Natural killer cell treated with Interleukin-12 subunit alpha and Interleukin-12 subunit beta and Interleukin-15 and Interleukin-18, amount 100 ng/mL, for 72 hours (primary cell): ENCODE results near the gene FAM120A. TPM values are rescaled to one million over a fixed set of nuclear protein-coding genes. Genes with fewer than 3 reads are reported as not detected.

Experiments used
- ATAC-seq, 2 donors: fragments of 150-1000 bp; cut with Tn5 transposase in 1 of 2; sonication (Bioruptor Pico), chemical (Tn5 transposase) in 1 of 2; 2 replicates each; pipeline ENCODE4 v1.10.0; 2021
- DNase-seq: peaks from one replicate; pipeline ENCODE4 v3.0.0; 2022; ENCODE audit warnings: low spot score
- H3K27ac Mint-ChIP-seq, 2 donors: 1 replicate in 1 of 2; 2 replicates in 1 of 2; pipeline ENCODE4 v1.8.0; 2022; ENCODE audit warnings: mixed read lengths in 2 of 2, mild to moderate bottlenecking in 1 of 2, moderate library complexity in 1 of 2
- H3K27me3 Mint-ChIP-seq, 2 donors: 1 replicate in 1 of 2; 2 replicates in 1 of 2; pipeline ENCODE4 v1.8.0; 2022; ENCODE audit warnings: mixed read lengths in 2 of 2
- H3K36me3 Mint-ChIP-seq: one replicate; pipeline ENCODE4 v1.8.0; 2022; ENCODE audit warnings: mixed read lengths
- H3K4me1 Mint-ChIP-seq, 2 donors: 1 replicate in 1 of 2; 2 replicates in 1 of 2; pipeline ENCODE4 v1.8.0; 2022; ENCODE audit warnings: low read depth in 2 of 2, mixed read lengths in 2 of 2, mild to moderate bottlenecking in 1 of 2
- H3K4me3 Mint-ChIP-seq: one replicate; pipeline ENCODE4 v1.8.0; 2022; ENCODE audit warnings: mixed read lengths
- H3K9me3 Mint-ChIP-seq: 2 replicates; pipeline ENCODE4 v1.8.0; 2022; ENCODE audit warnings: mixed read lengths
- total RNA-seq, 2 donors: library from RNA; stranded (reverse); gene quantifications; one replicate each; pipeline ENCODE4 v1.2.3, GENCODE V29; 2022

FAM120A gene
- total RNA-seq, 2 donors from 2014 or later: 138 to 154 TPM

DNA sequence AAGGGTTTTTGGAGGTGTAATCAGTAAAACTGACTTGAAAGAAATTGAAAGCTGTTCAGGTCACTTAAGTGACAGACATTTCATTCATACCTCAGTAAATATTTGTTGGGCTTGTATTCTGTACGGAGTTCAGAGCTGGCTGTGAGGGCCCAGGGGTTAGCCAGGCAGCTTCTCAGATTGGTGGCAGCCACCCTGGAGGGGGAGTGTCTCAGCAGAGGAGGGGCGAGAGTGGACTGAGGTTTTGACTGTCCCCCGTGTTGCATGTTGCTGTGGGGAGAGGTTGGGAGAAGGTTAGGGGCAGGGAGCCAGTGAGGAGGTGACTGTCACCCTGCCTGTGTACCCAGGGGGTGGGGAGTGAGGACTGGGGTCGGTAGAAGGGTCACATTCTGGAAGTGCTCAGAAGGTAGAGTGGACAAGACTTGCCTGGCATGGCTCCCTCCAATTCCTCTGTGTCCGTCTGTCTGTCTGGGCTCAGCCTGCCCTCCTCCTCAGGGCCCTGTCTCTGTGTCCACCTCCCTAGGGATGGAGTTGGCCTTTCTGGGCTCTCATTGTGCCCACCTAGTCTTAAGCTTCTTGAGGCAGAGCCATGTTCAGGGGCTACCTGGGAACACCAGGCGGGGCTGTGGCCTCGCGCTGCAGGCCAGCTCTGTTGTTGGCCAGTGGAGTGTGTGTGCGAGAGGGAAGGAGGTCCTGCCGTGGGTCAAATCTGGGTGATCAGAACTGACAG, 129.3 kb downstream of the FAM120A start:
- Mint-ChIP-seq H3K9me3 (peaks cover 4% of the 10 kb centered on the region), H3K4me1 (peaks cover 23 to 30% of the 10 kb centered on the region in 2 donors), H3K27ac (no peak overlapping the region), H3K27me3 (no peaks in the 10 kb centered on the region), H3K36me3 (peaks cover 7% of the 10 kb centered on the region), H3K4me3 (no peak overlapping the region)
- DNase-seq: no peak
- no peak for ATAC-seq

DNA sequence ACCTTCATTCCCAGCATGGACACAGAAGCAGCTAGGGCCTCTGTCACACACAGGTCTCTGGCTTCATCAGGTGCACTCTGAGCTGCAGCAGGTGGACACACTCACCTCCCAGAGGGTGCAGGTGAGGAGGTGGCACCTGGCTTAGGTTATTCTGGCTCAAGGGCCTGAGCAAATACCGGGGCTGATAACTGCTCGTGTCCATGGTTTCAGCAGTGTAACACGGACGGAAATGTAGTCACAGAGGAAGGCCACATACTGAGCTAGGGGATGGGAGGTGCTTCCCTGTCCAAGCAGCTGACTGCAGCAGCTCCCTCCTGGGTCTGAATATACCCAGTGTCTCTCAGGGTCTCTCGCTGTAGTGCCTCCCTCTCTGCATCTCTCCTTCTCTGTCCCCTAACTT, 130.6 kb downstream of the FAM120A start:
- Mint-ChIP-seq H3K36me3 (peaks cover 7% of the 10 kb centered on the region), H3K4me1 (peaks cover 30 to 36% of the 10 kb centered on the region in 2 donors), H3K27ac (no peak overlapping the region), H3K9me3 (peaks cover 4% of the 10 kb centered on the region), H3K27me3 (no peaks in the 10 kb centered on the region), H3K4me3 (no peak overlapping the region)
- DNase-seq: no peak
- ATAC-seq: no peak

DNA sequence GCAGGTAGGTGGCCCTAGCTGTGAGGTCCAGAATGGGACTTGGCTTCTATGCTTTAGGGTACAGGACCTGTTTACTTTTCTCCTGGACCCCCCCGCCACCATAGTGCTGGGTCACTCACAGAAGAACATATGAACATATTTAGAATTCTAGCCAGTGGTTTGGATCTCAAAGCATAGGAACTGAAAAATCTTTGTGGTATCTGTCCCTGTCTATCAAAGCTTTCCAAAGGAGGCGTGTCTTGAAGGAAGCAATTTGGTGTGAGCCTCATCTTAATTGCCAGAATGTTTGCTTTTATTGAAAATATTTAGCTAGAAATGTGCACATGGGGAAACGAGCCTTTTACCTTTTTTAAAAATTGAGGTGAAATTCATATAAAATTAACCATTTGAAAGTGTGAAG, 131.1 kb downstream of the FAM120A start:
- no peaks in the 10 kb centered on the region for H3K27me3 Mint-ChIP-seq
- no peak overlapping the region for H3K4me3 Mint-ChIP-seq
- H3K27ac Mint-ChIP-seq: no peak overlapping the region
- H3K9me3 Mint-ChIP-seq: peaks cover 4% of the 10 kb centered on the region
- peaks cover 31 to 37% of the 10 kb centered on the region in 2 donors for H3K4me1 Mint-ChIP-seq
- no peak for ATAC-seq
- H3K36me3 Mint-ChIP-seq: peaks cover 7% of the 10 kb centered on the region
- DNase-seq: no peak

DNA sequence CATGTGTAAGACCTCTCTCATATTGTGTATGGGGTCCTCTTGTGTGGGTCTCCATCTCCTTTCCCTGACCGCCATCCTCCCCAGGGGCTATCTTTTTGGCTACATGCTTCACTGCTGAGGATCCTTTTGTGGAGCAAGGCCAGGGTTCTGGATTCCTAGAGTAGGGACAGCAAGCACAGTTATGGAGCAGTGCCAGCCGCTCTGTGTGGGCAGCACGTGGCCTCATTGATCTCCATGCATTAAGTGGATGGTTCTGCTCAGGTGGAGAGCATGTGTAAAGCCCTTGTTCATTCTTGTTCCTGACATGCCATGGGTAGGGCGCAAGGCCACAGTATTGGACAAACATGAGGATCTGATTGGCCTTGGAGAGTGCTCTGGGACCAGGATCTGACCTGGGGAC, 133.8 kb downstream of the FAM120A start:
- peaks cover 4% of the 10 kb centered on the region for H3K9me3 Mint-ChIP-seq
- H3K4me1 Mint-ChIP-seq: peaks cover 20 to 31% of the 10 kb centered on the region in 2 donors
- no peak overlapping the region for H3K27ac Mint-ChIP-seq
- no peak overlapping the region for H3K4me3 Mint-ChIP-seq
- DNase-seq (no peak), ATAC-seq (no peak)
- peaks cover 7% of the 10 kb centered on the region for H3K36me3 Mint-ChIP-seq
- no peaks in the 10 kb centered on the region for H3K27me3 Mint-ChIP-seq

DNA sequence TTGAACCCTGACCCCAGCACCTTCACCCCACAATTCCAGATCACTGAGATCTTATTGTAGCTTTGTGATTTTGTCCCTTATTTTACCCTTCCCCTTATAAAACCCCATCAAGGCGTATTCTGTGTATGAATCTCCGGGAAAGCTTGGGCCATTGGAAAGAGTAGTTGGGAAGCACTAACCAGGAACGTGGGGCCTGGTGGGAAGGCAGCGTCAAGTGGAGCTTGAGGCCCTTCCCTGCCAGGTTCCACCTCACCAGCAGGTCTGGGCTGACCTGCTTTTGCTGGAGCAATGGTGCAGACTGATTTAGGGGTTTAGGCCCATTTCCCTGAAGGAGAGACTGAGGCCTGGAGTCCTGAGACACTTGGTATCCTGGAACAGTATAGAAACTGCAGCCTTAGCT, 134.2 kb downstream of the FAM120A start:
- H3K4me1 Mint-ChIP-seq: peaks cover 24 to 32% of the 10 kb centered on the region in 2 donors
- ATAC-seq (no peak), DNase-seq (no peak)
- peaks cover 7% of the 10 kb centered on the region for H3K36me3 Mint-ChIP-seq
- H3K27ac Mint-ChIP-seq: no peak overlapping the region
- peaks cover 4% of the 10 kb centered on the region for H3K9me3 Mint-ChIP-seq
- H3K27me3 Mint-ChIP-seq: no peaks in the 10 kb centered on the region
- H3K4me3 Mint-ChIP-seq: no peak overlapping the region

DNA sequence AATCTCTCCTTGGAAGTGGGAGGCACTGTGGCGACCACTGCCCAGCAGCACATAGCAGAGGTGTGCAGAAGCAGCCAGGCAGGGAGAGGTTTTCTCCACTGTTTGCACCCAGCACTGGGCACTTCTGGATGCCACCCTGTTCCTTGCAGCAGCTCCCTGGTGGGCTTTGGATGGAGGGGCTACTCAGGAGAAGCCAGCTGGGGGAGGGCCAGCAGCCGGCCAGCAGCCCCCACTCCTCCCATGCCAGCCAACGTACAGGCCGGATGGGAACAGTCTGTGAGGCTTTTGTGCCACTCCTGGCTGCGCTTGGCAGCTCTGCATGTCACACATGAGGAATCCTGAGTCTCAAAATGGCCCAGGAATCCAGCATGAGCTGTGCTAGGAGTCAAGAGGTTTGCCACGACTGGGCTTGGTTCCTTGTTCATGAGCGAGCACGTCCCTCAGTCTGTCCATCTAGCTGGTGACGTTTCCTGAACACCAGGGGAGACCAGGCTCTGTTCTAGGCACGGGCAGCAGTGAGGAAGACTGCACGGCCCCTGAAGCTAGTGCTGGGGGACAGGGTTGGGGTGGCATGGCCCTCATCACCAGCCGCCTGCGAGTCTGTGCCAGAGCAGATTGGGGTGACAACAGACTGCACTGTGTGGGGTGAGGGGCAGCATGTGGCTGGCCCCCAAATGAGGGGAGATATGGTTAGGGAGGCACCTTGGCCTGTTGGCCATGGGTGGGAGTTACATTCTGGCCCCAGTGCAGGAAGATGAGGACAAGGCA, 135.0 kb downstream of the FAM120A start:
- Mint-ChIP-seq H3K9me3 (peaks cover 4% of the 10 kb centered on the region), H3K36me3 (peaks cover 7% of the 10 kb centered on the region), H3K4me3 (no peak overlapping the region), H3K27me3 (no peaks in the 10 kb centered on the region), H3K27ac (no peak overlapping the region), H3K4me1 (peaks cover 25 to 32% of the 10 kb centered on the region in 2 donors)
- no peak for ATAC-seq
- no peak for DNase-seq

DNA sequence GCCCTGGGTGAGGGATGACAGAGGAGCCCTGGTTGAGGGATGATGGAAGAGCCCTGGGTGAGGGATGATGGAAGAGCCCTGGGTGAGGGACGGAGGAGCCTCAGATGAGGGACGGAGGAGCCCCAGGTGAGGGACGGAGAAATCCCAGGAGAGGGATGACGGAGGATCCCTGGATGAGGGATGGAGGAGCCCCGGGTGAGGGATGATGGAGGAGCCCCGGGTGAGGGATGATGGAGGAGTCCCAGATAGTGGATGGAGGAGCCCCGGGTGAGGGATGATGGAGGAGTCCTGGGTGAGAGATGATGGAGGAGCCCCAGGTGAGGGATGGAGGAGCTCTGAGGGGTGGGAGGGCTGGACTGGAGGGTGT, 135.8 kb downstream of the FAM120A start:
- H3K4me1 Mint-ChIP-seq: peaks cover 25 to 32% of the 10 kb centered on the region in 2 donors
- peaks cover 4% of the 10 kb centered on the region for H3K9me3 Mint-ChIP-seq
- no peak overlapping the region for H3K27ac Mint-ChIP-seq
- DNase-seq: no peak
- peak in 1 of 2 donors; percentile 25 for ATAC-seq
- peaks cover 7% of the 10 kb centered on the region for H3K36me3 Mint-ChIP-seq
- no peak overlapping the region for H3K4me3 Mint-ChIP-seq
- no peaks in the 10 kb centered on the region for H3K27me3 Mint-ChIP-seq

DNA sequence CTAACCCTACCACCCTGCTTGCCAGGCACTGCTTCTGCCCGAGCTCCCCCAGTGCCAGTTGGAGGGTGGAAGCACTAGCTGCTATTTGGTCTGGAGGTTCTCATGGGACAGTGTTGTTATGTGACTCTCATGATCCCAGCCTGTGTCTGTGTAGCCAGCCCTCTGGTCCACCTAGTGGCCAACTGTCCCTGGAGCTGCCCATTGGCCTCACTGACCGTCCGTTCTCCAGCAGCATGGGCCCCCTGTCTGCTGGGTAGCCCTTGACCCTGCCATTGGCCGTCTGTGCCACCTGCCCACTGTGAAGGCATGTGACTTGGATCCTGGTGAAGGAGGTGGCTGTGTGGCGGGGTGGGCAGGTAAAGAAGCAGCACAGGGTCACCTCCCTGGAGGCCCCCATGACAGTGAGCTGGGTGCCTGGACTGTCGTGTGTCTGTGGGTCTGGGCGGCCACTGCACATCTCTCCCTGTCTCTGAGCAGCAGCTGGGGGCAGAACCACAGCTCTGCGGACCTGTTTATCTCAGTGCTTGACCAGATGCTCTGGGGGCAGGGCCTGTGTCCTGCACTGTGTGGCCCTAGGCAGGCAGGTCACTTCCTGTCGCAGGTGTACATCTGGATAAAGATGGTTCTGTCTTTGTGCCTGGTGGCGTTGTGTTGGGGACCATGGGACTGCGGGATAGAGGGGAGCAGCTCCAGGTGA, 136.3 kb downstream of the FAM120A start:
- ATAC-seq (peak in 1 of 2 donors; percentile 13), DNase-seq (no peak)
- no peak overlapping the region for H3K4me3 Mint-ChIP-seq
- peaks cover 4% of the 10 kb centered on the region for H3K9me3 Mint-ChIP-seq
- no peaks in the 10 kb centered on the region for H3K27me3 Mint-ChIP-seq
- H3K36me3 Mint-ChIP-seq: peaks cover 7% of the 10 kb centered on the region
- H3K4me1 Mint-ChIP-seq: peaks cover 25 to 28% of the 10 kb centered on the region in 2 donors
- H3K27ac Mint-ChIP-seq: no peak overlapping the region

DNA sequence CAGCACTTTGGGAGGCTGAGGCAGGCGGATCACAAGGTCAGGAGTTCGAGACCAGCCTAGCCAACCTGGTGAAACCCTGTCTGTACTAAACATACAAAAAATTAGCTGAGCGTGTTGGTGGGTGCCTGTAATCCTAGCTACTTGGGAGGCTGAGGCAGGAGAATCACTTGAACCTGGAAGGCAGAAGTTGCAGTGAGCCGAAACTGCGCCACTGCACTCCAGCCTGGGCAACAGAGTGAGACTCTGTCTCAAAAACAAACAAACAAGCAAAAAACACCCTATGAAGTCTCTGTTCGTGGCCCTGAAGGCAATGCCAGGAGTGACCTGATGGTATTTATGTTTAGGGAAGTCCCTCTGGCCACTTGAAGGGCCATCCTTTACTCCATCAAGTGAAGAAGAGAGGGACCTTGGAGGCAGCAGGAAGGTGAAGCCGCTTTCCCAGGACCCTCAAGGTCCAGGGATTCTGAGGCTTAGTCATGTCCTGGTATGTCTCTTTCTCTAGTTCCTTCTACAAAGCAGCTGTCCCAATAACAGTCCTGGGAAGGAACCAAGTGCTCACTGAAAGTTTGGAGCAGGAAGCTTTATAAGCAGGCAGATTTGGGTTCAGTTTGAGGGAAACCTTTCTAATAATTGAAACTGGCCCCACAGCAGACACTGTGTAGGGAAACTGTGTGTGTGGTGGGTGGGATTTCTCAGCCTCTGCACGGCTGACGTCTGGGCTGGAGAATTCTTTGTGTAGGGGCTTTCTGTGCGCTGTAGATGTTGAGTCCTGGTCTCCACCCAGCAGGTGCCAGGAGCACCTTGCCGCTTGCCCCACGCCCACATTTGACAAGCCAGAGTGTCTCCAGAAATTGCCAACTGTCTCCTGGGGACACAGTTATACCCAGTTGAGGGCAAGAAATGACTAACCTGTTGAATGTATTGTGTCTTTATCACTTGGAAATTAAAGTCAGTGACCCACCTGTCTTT, 137.4 kb downstream of the FAM120A start:
- H3K9me3 Mint-ChIP-seq: peaks cover 4% of the 10 kb centered on the region
- H3K36me3 Mint-ChIP-seq: peaks cover 7% of the 10 kb centered on the region
- H3K4me1 Mint-ChIP-seq: peaks cover 25 to 28% of the 10 kb centered on the region in 2 donors
- no peak for ATAC-seq
- no peak for DNase-seq
- no peaks in the 10 kb centered on the region for H3K27me3 Mint-ChIP-seq
- H3K27ac Mint-ChIP-seq: no peak overlapping the region
- no peak overlapping the region for H3K4me3 Mint-ChIP-seq

DNA sequence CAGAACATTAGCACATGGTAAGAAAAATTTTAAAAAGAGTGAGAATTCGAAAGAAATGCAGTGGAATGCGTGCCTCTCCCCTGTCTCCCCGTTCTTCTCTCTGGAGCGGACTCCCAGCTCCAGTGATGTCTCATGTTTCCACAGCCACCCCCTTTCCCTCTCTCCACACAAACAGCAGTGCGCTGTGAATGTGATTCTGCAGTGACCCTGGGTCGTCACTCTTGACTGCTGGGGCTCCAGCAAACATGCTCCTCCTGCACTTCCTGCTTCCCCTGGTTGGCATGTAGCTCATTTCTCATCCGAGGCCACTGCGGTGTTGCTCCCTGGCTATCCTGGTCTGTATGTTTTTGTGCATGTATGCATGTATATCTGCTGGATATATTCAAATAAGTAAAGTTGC, 138.2 kb downstream of the FAM120A start:
- H3K4me3 Mint-ChIP-seq: no peak overlapping the region
- peaks cover 1% of the 10 kb centered on the region for H3K36me3 Mint-ChIP-seq

DNA sequence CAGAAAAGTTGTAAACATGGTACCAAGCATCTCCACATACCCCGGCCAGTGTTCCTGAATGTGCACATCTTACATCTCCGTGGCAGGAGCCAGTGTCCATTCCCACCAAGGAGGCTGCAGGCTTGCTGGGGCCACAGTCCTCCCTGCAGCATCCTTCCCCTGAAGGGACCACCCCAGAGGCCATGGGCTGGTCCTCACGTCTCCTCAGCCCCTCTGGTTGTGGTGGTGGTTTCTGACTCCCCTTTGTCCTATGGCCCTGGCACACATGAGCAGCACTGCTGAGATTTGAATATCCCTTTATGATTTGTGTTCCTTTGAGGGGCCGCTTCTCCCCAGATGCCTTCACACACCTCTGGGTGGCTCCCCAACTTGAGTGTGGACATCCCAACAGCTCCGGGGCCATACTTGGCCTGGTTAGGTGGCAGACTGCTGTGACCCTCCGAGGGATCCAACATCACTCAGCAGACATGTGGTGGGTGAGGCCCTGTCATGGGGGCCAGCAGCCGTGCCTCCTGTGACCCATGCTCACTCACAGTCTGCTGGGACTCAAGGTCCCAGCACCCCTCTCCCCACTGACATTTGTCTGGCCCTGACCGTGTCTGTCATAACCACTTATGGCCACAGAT, 139.2 kb downstream of the FAM120A start:
- H3K4me3 Mint-ChIP-seq: no peak overlapping the region
- H3K27me3 Mint-ChIP-seq: no peaks in the 10 kb centered on the region
- peak overlapping the region in 1 of 2 donors; percentile 63 for H3K27ac Mint-ChIP-seq
- ATAC-seq: no peak
- DNase-seq: no peak
- H3K36me3 Mint-ChIP-seq: no peaks in the 10 kb centered on the region
- no peaks in the 10 kb centered on the region for H3K9me3 Mint-ChIP-seq
- H3K4me1 Mint-ChIP-seq: peaks cover 21 to 25% of the 10 kb centered on the region in 2 donors

More for the DNA sequence above, 138.2 kb downstream of the FAM120A start:
- H3K4me1 Mint-ChIP-seq: peaks cover 25% of the 10 kb centered on the region in 2 donors
- H3K27me3 Mint-ChIP-seq: no peaks in the 10 kb centered on the region
- no peak overlapping the region for H3K27ac Mint-ChIP-seq
- no peak for DNase-seq
- no peaks in the 10 kb centered on the region for H3K9me3 Mint-ChIP-seq
- no peak for ATAC-seq

DNA sequence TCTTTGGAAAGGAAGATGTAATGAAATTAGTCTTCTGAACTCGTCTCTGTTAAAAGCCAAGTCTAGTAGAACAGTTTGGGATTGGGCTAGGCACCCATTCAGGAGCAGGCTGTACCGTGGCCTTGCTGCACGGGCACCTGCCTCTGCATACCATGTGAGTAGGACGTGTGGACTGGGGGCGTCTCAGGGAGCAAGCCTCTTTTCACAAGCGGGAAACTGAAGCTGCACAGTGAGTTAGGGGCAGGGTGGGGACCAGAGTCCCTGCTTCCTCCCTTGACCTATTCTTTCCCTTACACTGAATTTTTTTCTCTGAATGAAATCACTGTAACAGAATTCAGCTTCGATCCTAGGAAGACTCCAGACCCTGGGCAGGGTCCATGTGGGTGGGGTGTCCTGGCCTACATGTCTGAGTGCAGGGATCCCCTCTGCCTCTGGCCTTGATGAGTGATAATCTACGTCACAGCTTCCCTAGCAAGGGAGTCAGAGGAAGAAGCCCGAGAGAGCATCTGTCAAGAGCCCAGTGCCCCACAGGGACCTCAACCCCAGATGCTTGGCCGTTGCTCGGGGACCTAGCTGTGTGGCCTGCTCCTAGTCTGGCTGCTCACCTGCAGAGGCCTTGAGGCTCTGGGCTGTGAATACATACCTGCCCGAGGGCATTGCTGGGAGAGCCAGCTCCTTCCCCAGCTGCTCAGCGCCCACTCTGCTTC, 140.0 kb downstream of the FAM120A start:
- no peaks in the 10 kb centered on the region for H3K36me3 Mint-ChIP-seq
- no peak for DNase-seq
- H3K4me1 Mint-ChIP-seq: peaks cover 27 to 30% of the 10 kb centered on the region in 2 donors
- no peaks in the 10 kb centered on the region for H3K9me3 Mint-ChIP-seq
- H3K27ac Mint-ChIP-seq: no peak overlapping the region
- H3K4me3 Mint-ChIP-seq: no peak overlapping the region
- ATAC-seq: no peak
- H3K27me3 Mint-ChIP-seq: no peaks in the 10 kb centered on the region
